HG02870 (cell line): ENCODE measurements around the gene EIF4G1.

Experiments used
- ATAC-seq: cut with Tn5 transposase; IDR thresholded peaks from one replicate; pipeline ENCODE4 v1.9.1; 2021; ENCODE audit warnings: mild to moderate bottlenecking, moderate library complexity; ENCODE audit not compliant: unreplicated experiment

EIF4G1 gene

GRCh38 chr3:184381261-184382224, 67.1 kb downstream of the EIF4G1 start:
- no peak for ATAC-seq

- no peak for ATAC-seq
Observed at GRCh38 chr3:184382326-184383032, 68.1 kb downstream of the EIF4G1 start.

DNA sequence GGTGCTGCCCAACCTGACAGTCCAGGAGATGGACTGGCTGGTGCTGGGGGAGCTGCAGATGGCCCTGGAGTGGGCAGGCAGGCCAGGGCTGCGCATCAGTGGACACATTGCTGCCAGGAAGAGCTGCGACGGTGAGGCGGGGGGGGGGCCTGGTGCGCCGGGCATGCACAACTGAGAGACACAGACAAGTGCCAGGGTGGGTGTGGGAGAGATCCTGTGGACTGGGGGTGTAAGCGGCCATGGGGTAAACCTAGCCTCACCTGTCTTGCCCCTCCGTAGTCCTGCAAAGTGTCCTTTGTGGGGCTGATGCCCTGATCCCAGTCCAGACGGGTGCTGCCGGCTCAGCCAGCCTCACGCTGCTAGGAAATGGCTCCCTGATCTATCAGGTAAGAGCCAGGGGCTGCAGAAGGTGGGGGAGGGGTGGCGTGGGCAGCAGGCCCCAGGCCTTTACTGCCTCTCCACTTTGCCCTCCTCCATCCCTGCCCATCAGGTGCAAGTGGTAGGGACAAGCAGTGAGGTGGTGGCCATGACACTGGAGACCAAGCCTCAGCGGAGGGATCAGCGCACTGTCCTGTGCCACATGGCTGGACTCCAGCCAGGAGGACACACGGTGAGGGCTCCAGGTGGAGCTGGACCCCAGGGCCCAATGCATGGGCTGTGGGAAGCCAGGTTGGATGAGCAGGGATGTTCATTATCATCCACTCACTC, 68.8 kb downstream of the EIF4G1 start:
- no peak for ATAC-seq

DNA sequence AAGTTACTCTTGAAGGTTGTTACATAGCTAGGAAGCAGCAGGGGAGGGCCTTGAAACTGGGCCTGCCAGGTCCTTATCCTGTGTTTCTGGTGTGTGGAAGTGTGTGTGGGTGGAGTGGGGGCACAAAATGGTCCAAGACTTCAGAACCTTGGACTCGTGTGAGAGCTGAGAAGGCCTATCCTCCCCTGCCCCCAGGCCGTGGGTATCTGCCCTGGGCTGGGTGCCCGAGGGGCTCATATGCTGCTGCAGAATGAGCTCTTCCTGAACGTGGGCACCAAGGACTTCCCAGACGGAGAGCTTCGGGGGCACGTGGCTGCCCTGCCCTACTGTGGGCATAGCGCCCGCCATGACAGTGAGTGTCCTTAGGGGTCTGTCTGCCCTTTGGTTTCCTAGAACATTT, 69.9 kb downstream of the EIF4G1 start:
- no peak for ATAC-seq
